GM18526 (cell line): ENCODE measurements around the gene C9orf43.

Experiments used
- POLR2A ChIP-seq: IDR thresholded peaks from 3 replicates; pipeline ENCODE4 v1.6.1; 2011; ENCODE audit not compliant: insufficient read length; ENCODE audit errors: extremely low read depth

The C9orf43 gene

DNA sequence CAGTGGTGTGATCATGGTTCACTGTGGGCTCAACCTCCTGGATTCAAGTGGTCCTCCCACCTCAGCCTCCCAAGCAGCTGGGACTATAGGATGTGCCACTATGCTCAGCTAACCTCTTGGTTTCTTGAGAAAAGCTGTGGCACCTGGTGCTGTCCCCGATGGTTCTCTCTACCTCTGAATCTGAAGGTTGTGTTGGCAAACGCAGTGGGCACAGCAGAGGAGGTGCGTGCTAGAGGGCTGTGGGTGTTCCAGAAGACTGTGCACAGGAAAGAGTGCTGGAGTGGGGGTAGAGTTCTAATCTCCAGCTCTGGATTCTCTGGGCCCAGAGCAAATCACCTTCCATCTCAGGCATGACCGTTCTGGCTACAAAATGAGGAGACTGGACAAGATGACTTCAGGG is 65.4 kb downstream of the C9orf43 start:
- no peak for TF ChIP-seq POLR2A

- TF ChIP-seq POLR2A = no peak
Observed at GRCh38 chr9:113476511-113476916, 66.0 kb downstream of the C9orf43 start.

DNA sequence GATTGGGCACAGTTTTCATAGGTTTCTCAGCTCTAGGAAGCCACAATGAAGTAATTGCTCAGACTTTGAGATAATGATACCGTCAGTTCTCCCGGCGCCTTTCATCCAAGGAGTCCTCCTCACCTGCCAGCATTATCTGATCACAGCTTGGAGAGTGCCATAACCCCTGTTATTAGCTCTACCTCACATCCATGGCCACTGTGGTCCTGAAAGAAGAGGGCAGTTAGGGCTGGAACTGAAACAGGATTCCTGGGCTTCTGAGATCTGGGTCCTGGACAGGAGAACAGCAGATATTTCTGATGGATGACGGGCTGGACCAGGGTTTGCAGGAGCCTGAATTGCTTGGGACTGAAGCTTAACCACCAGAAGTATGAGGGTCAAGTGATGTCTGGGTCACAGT is 66.5 kb downstream of the C9orf43 start:
- no peak for TF ChIP-seq POLR2A

GRCh38 chr9:113477661-113478060 is 67.1 kb downstream of the C9orf43 start:
- no peak for TF ChIP-seq POLR2A

DNA sequence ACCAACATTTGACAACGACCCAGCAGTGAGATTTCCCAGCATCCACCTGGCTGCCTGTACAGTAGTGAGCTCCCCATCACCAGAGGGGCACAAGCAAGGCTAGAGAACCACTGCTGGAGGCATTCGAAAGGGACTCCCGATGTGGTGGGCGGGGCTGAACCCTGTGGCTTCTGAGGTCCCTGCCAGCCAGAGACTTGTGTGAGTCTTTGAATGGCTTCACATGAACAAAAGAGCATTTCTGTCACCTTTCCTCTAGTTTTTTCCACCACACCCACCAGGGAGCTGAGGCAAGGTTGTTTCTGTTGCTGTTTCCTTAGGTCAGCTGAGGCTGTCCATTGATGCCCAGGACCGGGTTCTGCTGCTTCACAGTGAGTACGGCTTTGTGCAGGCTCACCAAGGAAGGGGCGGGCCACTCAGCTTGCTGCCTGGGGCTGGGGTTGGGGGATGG is 68.7 kb downstream of the C9orf43 start:
- TF ChIP-seq POLR2A = no peak
